Upper lobe of left lung (tissue), 6 donors: ENCODE data around the gene ATP6V1B1. TPM values are rescaled to one million over a fixed set of nuclear protein-coding genes. Genes with fewer than 3 reads are reported as not detected.

Experiments
- ATAC-seq, 2 donors: fragments of 200-7000 bp; cut with Tn5 transposase; one replicate each; pipeline ENCODE4 v1.9.1; 2022; ENCODE audit warnings: mild to moderate bottlenecking in 2 of 2, moderate library complexity in 2 of 2; ENCODE audit not compliant: low FRiP score in 2 of 2
- DNase-seq, 2 donors: peaks; one replicate each; pipeline ENCODE4 v3.0.0-alpha.2; 2019 to 2020
- H3K27ac ChIP-seq, 4 donors: fragments of 200-600 bp; sonication (generic); one replicate each; pipeline ENCODE4 v1.5.1; 2016 to 2019
- H3K27me3 ChIP-seq, 4 donors: fragments of 200-600 bp; sonication (generic); one replicate each; pipeline ENCODE4 v1.5.1; 2017 to 2019
- H3K36me3 ChIP-seq, 4 donors: fragments of 200-600 bp; sonication (generic); one replicate each; pipeline ENCODE4 v1.5.1; 2016 to 2019
- H3K4me1 ChIP-seq, 4 donors: fragments of 200-600 bp; sonication (generic); one replicate each; pipeline ENCODE4 v1.5.1; 2018 to 2019
- H3K4me3 ChIP-seq, 4 donors: fragments of 200-600 bp; sonication (generic); one replicate each; pipeline ENCODE4 v1.5.1; 2017 to 2019; ENCODE audit warnings: mild to moderate bottlenecking in 2 of 4, moderate library complexity in 1 of 4
- H3K9me3 ChIP-seq, 4 donors: fragments of 200-600 bp; sonication (generic); one replicate each; pipeline ENCODE4 v1.5.1; 2018 to 2019
- EP300 ChIP-seq, 4 donors: sonication (generic); formaldehyde crosslinking; IDR thresholded peaks; one replicate each; pipeline ENCODE4 v1.5.1; 2017; ENCODE audit warnings: antibody characterized with exemption in 4 of 4, control low read depth in 2 of 4
- POLR2A ChIP-seq, 4 donors: fragments of 450-650 bp; IDR thresholded peaks; one replicate each; pipeline ENCODE4 v1.5.1; 2016 to 2017; ENCODE audit warnings: antibody characterized with exemption in 4 of 4, mild to moderate bottlenecking in 2 of 4
- POLR2AphosphoS5 ChIP-seq, 2 donors: sonication (generic); formaldehyde crosslinking; IDR thresholded peaks; one replicate each; pipeline ENCODE4 v1.5.1; 2017; ENCODE audit warnings: antibody characterized with exemption in 2 of 2
- WGBS, 2 donors: methylation state at CpG; one replicate each; pipeline ENCODE4 v1.1.5; 2017 to 2018; 5-methylcytosine and 5-hydroxymethylcytosine counted together
- total RNA-seq, 6 donors: library from RNA; depleted of rRNA in 4 of 6; stranded (reverse); fragments of >200 nt in 4 of 6; gene quantifications; one replicate each; pipeline versions ENCODE4 v1.1.0 to v1.2.1, GENCODE V29; 2016 to 2021
- TF ChIP-seq, protein P1 (sequence below), 6 experiments: fragments of 450-650 bp in 4 of 6; fragments of 200-600 bp in 2 of 6; sonication (generic) in 2 of 6; IDR thresholded peaks; one replicate each; pipeline ENCODE4 v1.5.1; 2016 to 2019; ENCODE audit warnings: antibody characterized with exemption in 6 of 6
- donor health status: DM: no; HTN: no; CAD: no; lungs with moderate emphysema.
- donor health status: DM: no; HTN: yes; CAD: no; lungs with severe emphysema.

ATP6V1B1 gene
- total RNA-seq, 6 donors from 2014 or later, result 1.6 to 23.0 (median 3.2) TPM; not detected in 1

DNA sequence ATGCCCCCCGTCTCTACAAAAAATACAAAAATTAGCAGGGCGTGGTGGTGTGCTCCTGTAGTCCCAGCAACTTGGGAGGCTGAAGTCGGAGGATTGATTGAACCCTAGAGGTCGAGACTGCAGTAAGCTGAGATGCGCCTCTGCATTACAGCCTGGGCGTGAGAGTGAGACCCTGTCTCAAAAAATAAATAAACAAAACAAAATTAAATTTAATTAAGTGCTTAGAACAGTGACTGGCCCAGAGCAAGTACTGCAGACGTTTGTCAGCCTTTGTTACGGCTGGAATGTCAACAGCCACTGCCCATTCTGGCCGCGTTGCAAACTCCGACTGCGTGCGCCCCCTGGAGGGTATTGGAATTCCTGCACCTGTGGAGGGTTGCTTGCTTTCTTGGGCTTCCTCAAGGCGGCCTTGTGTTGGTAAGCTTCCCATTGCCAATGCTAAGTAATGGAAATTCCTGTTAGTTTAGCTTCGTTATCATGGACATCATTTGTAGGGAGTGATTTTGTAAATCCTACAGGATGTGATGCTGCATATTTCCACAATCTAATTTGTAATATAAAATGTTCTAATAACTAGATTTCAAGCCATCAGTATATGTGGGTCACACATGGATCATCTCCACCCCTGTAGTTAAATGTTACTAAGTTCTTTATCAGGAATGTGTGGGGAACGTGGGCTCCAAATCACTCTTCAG lies 15.9 kb upstream of the ATP6V1B1 start:
- ATAC-seq (peak; percentile 90 to 93), DNase-seq (peak; percentile 67 to 81)
- Histone ChIP-seq H3K4me3 (no peak overlapping the region), H3K27ac (no peak overlapping the region), H3K27me3 (no peaks in the 10 kb centered on the region), H3K9me3 (no peaks in the 10 kb centered on the region), H3K4me1 (no peaks in the 10 kb centered on the region), H3K36me3 (no peaks in the 10 kb centered on the region)
- WGBS, 2 donors, result 27 to 30% methylated on average over 16 of the region's 16 CpGs
- no peak for TF ChIP-seq EP300 (IDR thresholded peaks at IDR 0.05)
- TF ChIP-seq, protein P1, sequence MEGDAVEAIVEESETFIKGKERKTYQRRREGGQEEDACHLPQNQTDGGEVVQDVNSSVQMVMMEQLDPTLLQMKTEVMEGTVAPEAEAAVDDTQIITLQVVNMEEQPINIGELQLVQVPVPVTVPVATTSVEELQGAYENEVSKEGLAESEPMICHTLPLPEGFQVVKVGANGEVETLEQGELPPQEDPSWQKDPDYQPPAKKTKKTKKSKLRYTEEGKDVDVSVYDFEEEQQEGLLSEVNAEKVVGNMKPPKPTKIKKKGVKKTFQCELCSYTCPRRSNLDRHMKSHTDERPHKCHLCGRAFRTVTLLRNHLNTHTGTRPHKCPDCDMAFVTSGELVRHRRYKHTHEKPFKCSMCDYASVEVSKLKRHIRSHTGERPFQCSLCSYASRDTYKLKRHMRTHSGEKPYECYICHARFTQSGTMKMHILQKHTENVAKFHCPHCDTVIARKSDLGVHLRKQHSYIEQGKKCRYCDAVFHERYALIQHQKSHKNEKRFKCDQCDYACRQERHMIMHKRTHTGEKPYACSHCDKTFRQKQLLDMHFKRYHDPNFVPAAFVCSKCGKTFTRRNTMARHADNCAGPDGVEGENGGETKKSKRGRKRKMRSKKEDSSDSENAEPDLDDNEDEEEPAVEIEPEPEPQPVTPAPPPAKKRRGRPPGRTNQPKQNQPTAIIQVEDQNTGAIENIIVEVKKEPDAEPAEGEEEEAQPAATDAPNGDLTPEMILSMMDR (IDR thresholded peaks at IDR 0.05), result peak; percentile 70 to 88 (median 86)
- TF ChIP-seq POLR2A (IDR thresholded peaks at IDR 0.05), result no peak

DNA sequence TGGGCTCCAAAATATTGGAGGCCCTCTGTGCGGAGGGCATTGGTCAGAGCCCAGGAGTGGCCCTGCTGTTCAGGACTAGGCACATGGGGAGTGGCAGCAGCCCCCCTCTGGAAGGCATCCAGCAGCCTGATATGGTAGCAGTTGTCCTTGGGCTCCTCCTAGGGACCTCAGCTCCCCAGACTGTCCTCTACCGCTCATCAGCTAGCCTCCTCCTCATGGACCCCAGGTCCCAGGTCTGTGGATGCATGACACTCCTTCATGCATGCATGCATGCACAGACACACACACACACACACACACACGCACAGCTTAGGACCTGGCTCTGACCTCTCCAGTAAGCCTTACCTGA lies 15.4 kb upstream of the ATP6V1B1 start:
- DNase-seq, result no peak

DNA sequence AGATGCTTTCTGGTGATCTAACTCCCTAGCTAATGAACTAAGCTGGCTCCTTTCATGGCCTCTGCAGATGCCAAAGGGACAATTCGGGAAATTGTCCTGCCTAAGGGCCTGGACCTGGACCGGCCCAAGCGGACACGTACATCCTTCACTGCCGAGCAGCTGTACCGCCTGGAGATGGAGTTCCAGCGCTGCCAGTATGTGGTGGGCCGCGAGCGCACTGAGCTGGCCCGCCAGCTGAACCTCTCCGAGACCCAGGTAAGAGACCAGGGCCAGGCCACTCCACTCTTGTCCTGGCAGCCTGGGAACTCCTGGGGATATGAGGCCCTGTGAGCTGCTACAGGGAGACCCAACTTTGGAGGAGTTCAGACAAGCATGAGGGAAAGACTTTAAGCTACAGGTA lies 14.7 kb upstream of the ATP6V1B1 start:
- no peak for ATAC-seq
- no peak overlapping the region for H3K27ac ChIP-seq
- no peak overlapping the region for H3K4me3 ChIP-seq
- H3K36me3 ChIP-seq, result no peaks in the 10 kb centered on the region
- H3K4me1 ChIP-seq, result no peaks in the 10 kb centered on the region
- no peaks in the 10 kb centered on the region for H3K27me3 ChIP-seq
- no peaks in the 10 kb centered on the region for H3K9me3 ChIP-seq
- peak in 1 of 2 donors; percentile 46 for DNase-seq
- TF ChIP-seq, protein P1 (IDR thresholded peaks at IDR 0.05), result no peak
- TF ChIP-seq POLR2A (IDR thresholded peaks at IDR 0.05), result no peak
- no peak for TF ChIP-seq EP300 (IDR thresholded peaks at IDR 0.05)
- no peak for TF ChIP-seq POLR2AphosphoS5 (IDR thresholded peaks at IDR 0.05)
- 95% methylated on average over 12 of the region's 12 CpGs; no CpG with 5 or more reads in 1 of the 2 donors for whole genome bisulfite sequencing, 2 donors

More for the DNA sequence above, 15.4 kb upstream of the ATP6V1B1 start:
- Histone ChIP-seq H3K4me1 (no peaks in the 10 kb centered on the region), H3K4me3 (no peak overlapping the region), H3K36me3 (no peaks in the 10 kb centered on the region), H3K27ac (no peak overlapping the region), H3K27me3 (no peaks in the 10 kb centered on the region), H3K9me3 (no peaks in the 10 kb centered on the region)
- ATAC-seq, result no peak
- WGBS, 2 donors, result 85 to 100% methylated on average over 3 of the region's 3 CpGs
- TF ChIP-seq, protein P1 (IDR thresholded peaks at IDR 0.05), result no peak
- TF ChIP-seq POLR2AphosphoS5 (IDR thresholded peaks at IDR 0.05) (no peak), POLR2A (IDR thresholded peaks at IDR 0.05) (no peak), EP300 (IDR thresholded peaks at IDR 0.05) (no peak)

DNA sequence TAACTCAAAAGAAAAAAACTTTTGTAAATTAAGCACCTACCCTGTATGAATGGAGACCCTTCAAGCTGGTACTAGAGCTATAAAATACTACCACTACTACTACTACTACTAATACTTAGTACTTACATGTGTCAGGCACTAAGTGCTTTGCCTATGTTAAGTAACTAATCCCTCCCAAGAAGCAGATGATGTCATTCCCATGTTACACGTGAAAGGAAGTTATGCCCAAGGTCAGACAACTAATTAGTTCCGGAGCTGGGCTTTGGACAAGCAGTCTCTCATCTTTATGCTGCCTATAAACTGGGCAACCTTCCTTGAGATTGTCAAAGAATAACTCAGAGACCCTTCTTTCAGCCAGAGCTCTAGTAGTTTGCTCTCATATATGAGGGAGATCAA lies 13.9 kb upstream of the ATP6V1B1 start:
- Histone ChIP-seq H3K9me3 (no peaks in the 10 kb centered on the region), H3K4me1 (no peaks in the 10 kb centered on the region), H3K27ac (no peak overlapping the region), H3K27me3 (no peaks in the 10 kb centered on the region), H3K4me3 (no peak overlapping the region), H3K36me3 (no peaks in the 10 kb centered on the region)
- TF ChIP-seq EP300 (IDR thresholded peaks at IDR 0.05) (no peak), POLR2A (IDR thresholded peaks at IDR 0.05) (no peak), POLR2AphosphoS5 (IDR thresholded peaks at IDR 0.05) (no peak)
- TF ChIP-seq, protein P1 (IDR thresholded peaks at IDR 0.05), result no peak
- 27 to 47% methylated on average over 2 of the region's 2 CpGs for WGBS, 2 donors
- ATAC-seq, result no peak
- no peak for DNase-seq
